HEK293 (cell line): Measurements from ENCODE around the gene EXOSC1.

Source experiments
- MZF1 ChIP-seq: fragments of 450-650 bp; formaldehyde crosslinking; IDR thresholded peaks from 2 replicates; pipeline ENCODE4 v1.5.1; 2017; ENCODE audit warnings: missing biosample characterization, missing genetic modification characterization, borderline replicate concordance
- ZNF175 ChIP-seq: fragments of 450-650 bp; formaldehyde crosslinking; IDR thresholded peaks from 2 replicates; pipeline ENCODE4 v1.5.1; 2016; ENCODE audit warnings: missing biosample characterization, missing genetic modification characterization
- ZNF211 ChIP-seq: fragments of 450-650 bp; formaldehyde crosslinking; IDR thresholded peaks from 2 replicates; pipeline ENCODE4 v1.5.1; 2016; ENCODE audit warnings: low read depth, missing biosample characterization, missing genetic modification characterization
- TF ChIP-seq, protein P1 (sequence below): fragments of 450-650 bp; formaldehyde crosslinking; IDR thresholded peaks from 2 replicates; pipeline ENCODE4 v1.5.1; 2016; ENCODE audit warnings: missing biosample characterization, missing genetic modification characterization

DNA sequence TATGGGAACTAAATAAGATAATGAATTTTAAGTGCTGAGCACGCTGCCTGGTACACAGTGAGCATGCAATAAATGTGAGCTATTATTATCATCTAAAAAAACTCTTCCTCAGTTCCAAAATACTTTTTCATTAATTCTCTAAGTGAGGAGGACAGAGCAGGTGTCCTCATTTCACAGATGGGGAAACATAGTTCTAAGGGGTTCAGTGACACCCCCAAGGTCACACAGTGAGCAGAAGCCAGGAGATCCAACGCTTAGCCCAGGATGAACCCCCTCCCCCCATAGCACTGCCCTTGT is 37.9 kb downstream of the EXOSC1 start:
- TF ChIP-seq MZF1 (no peak), ZNF175 (tag by site-specific recombination) (no peak), ZNF211 (tag by site-specific recombination) (no peak)
- TF ChIP-seq, protein P1, sequence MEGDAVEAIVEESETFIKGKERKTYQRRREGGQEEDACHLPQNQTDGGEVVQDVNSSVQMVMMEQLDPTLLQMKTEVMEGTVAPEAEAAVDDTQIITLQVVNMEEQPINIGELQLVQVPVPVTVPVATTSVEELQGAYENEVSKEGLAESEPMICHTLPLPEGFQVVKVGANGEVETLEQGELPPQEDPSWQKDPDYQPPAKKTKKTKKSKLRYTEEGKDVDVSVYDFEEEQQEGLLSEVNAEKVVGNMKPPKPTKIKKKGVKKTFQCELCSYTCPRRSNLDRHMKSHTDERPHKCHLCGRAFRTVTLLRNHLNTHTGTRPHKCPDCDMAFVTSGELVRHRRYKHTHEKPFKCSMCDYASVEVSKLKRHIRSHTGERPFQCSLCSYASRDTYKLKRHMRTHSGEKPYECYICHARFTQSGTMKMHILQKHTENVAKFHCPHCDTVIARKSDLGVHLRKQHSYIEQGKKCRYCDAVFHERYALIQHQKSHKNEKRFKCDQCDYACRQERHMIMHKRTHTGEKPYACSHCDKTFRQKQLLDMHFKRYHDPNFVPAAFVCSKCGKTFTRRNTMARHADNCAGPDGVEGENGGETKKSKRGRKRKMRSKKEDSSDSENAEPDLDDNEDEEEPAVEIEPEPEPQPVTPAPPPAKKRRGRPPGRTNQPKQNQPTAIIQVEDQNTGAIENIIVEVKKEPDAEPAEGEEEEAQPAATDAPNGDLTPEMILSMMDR (tag by site-specific recombination) = no peak
